DMS114 treated with DMSO at 0.1 percent for 48 hours (cell line): Measurements from ENCODE around the gene CALU.

Experiments used
- DNase-seq: peaks from one replicate; lab custom pipeline; 2025; ENCODE audit not compliant: unreplicated experiment; lab: John Stamatoyannopoulos, UW

CALU gene

DNA sequence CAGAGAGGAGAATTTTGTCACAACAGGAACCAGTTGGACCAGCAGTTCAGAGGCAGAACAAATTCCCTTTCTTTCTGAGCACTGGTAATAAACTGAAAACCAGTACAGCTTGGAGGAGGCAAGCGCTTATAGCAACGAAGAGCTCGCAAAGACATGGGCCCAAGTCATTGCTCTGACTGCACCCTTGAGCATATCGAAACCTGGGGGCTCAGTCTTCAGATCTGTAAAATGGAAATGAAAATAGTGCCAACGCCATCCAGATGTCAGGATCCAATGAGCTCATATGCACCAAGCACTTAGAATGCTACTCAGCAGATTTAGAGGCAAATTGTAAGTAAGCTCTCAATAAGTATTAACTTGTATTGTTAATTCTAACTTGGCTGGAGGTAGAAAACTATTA is 14.4 kb upstream of the CALU start:
- no peak for DNase-seq

DNA sequence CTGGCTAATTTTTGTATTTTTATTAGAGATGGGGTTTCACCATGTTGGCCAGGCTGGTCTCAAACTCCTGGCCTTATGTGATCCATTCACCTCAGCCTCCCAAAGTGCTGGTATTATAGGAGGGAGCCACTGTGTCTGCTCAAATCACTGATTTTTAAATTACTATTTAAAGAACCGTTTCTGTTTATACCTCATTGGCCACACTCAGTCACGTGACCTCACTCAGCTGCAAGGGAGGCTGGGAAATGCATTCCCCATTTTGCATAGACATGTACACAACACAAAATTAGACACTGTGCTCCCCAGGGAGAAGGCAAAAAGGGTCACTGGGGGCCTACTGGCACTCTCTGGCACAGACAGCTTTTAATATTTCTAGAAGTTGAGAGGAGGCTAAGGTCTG is 13.6 kb upstream of the CALU start:
- DNase-seq: no peak

- no peak for DNase-seq
These were observed 13.0 kb upstream of the CALU start for GRCh38 chr7:128726059-128726736.

- no peak for DNase-seq
These were observed 12.5 kb upstream of the CALU start for GRCh38 chr7:128726737-128727072.

- no peak for DNase-seq
These were observed 11.9 kb upstream of the CALU start for GRCh38 chr7:128727239-128727638.

DNA sequence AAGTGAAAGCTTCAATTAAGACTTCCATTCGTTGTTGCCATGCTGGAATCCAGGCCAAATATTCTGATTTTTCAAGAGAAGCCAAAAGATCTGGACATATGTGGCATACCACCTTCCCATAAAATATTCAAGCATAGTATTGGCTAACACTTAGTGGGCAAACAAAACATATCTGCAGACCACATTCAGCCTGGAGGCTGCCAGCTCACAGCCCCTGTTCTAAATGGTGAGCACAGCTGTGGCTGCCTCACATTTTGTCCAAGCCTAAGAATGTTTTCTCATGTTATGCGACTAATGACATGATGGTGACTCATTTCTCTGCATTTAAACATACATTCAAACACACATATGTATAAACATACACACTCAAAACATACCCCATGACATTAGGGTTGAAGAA is 10.6 kb upstream of the CALU start:
- DNase-seq: no peak

GRCh38 chr7:128729494-128729893 is 9.7 kb upstream of the CALU start:
- no peak for DNase-seq

DNA sequence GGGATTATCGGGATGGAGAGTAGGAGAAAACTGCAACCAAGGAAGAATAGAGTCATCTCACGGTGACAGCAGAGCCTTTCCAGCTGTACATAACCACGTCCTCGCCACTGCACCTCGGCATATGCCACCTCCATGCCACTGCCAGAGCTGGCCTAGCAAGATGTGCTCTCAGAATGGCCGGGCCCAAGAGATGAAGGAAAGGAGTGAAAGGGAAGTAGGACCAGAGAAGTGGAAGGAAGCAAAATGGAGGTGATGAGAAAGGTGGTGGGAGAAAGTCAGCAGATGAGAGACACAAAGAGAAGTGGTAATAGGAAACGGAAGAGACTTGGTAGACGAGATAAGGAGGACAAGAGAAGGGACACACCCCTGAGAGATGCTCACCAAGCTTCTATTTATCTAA is 8.0 kb upstream of the CALU start:
- DNase-seq: no peak

DNA sequence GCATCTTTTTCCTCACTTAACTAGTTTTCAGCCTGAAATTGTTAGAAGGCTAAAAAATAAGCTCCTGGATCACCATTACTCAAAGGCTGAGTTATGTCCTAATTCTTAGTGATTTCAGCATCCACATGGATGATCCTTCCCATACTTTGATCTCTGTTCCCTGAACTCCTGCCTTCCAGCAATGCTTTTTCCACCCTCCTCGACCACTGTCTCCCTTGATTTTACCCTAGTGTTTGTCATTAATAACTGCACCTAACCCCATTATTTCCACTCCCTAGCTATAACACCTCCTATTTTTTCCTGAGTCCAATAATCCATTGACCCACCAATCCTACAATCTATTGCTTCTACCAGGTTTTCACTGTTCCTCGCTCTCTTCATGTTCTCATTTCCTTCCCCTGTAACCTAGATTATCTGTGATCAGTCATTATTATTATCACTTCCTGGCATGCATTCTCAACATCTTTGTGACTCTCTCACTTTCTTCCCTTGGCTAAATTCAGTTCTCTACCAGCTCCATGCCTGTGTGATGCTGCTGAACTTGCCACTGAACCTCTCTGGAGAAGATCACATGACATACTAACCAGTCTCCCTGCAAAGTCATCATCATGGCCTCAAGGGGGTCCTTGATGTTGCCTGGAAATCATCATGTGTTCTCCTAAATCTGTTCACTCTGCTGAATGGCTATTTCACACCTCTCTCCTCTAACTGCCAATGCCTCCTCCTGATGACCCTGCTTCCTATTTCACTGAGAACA is 6.5 kb upstream of the CALU start:
- no peak for DNase-seq

DNA sequence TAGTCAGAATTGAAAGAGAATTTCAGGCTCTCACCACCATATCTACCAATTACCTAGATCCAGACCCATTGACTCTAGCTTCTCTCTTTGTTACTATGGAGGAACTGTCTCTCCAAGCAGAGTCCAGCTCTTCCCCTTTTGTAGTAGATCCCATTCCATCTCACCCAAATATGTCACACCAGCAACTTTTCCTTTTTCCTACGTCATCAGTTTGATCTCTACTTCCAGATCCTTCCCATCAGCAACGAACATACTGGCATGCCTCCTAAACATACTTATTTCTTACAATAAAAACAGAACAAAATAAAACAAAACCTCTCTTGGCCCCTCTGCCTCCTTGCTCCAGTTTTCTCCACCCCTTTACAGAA is 5.9 kb upstream of the CALU start:
- no peak for DNase-seq

GRCh38 chr7:128734890-128735289 is 4.3 kb upstream of the CALU start:
- no peak for DNase-seq

GRCh38 chr7:128735436-128735835 is 3.7 kb upstream of the CALU start:
- no peak for DNase-seq

GRCh38 chr7:128737441-128737840 is 1.7 kb upstream of the CALU start:
- no peak for DNase-seq

DNA sequence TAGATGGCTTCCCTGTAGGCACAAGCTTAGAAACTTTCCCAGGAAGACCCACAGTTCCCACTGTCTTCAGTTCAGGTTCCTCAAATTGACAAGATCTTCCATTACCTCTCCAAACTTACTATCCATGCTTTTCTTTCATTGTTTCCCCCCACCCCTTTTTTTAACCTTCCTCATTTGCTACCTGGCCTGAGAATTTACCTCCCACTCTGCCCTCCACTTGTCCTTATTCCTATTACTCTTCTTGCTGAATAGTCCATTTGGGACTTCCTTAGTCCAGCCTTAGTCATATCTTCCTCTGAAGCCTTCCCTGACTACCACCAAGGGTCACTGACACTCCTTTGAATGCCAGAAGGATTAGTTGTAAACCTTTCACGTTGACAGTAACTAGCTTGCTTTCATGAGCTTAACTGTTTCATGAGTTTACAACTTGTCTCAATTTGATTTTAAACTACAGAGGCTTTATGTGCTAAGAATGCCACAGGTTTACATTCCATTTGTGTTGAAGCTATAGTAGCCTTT is 1.2 kb upstream of the CALU start:
- no peak for DNase-seq

- no peak for DNase-seq
These were observed 550 bp upstream of the CALU start for GRCh38 chr7:128738570-128739047.

- DNase-seq: no peak
These were observed 977 bp downstream of the CALU start for GRCh38 chr7:128739990-128740682.

DNA sequence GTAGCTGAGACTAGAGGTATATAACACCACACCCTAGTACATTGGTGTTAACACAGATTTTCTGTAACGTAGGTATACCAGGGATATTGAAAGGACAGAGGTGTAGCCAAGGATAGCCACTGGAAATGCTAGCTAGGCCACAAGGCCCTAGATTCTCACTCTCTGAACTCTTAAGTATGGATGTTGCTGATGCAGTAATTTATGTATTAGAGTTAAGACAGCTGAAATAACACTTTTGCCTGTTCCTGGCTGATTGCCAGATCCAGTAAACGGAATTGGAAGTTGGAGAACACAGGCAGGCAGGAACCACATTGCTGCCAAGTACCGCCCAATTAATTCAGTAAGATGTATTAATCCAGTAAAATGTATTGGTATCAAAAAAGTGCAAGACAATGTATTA is 1.8 kb downstream of the CALU start:
- DNase-seq: no peak

- no peak for DNase-seq
These were observed 2.3 kb downstream of the CALU start for GRCh38 chr7:128741491-128741890.

DNA sequence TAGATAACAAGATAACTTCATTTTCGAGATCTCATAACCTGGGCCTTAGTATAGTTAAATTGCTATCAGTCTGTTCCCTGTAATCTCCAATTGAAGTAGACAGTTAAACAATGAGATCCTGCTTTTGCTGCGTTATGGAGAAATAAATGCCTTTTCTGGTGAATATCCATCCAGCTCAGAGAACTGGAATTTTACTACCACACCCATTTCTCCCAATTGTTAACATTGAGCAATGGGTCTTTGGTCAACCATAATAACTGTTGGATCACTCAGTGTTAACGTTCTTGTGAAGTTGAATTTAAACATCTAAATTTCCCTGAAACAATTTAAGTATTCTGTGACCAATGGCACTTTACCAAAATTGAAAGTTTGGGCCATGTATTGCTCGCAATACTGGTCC is 3.0 kb downstream of the CALU start:
- no peak for DNase-seq

- no peak for DNase-seq
These were observed 4.1 kb downstream of the CALU start for GRCh38 chr7:128743112-128743772.

- no peak for DNase-seq
These were observed 5.3 kb downstream of the CALU start for GRCh38 chr7:128744366-128744905.
